Panc1 (cell line): ENCODE results near the gene CCDC15. TPM values are rescaled to one million over a fixed set of nuclear protein-coding genes. Genes with fewer than 3 reads are reported as not detected.

Source experiments
- ATAC-seq: fragments of 200-7000 bp; cut with Tn5 transposase; 2 replicates; pipeline ENCODE4 v1.9.1; 2020; ENCODE audit warnings: mild to moderate bottlenecking, moderate library complexity
- BruUV-seq: library from RNA; stranded (reverse); fragments of 400-500 nt; replicated peaks from 2 replicates; lab custom pipeline; 2021; lab: Mats Ljungman, UMichigan
- CTCF ChIA-PET: fragments of 300-600 bp; sonication (Branson Sonifier 250); formaldehyde crosslinking; loops from one replicate; lab custom pipeline; 2022; ENCODE audit warnings: antibody characterized with exemption; lab: Charles Lee
- POLR2A ChIA-PET: fragments of 300-600 bp; sonication (Branson Sonifier 250); formaldehyde crosslinking; loops from one replicate; lab custom pipeline; 2022; ENCODE audit warnings: antibody characterized with exemption; lab: Charles Lee
- DNase-seq: peaks from one replicate; pipeline ENCODE4 v3.0.0-alpha.2; 2010; ENCODE audit warnings: low read depth, low spot score
- H3K27ac ChIP-seq: 2 replicates; pipeline ENCODE4 v1.5.1; 2011; ENCODE audit warnings: mild to moderate bottlenecking, low read length, inconsistent platforms
- H3K27me3 ChIP-seq: fragments of 200-500 bp; sonication (Bioruptor generic); 2 replicates; pipeline ENCODE4 v1.6.0; 2014; ENCODE audit warnings: low read length, inconsistent platforms; ENCODE audit not compliant: control insufficient read depth, insufficient read depth
- H3K36me3 ChIP-seq: fragments of 200-500 bp; sonication (Bioruptor generic); 2 replicates; pipeline ENCODE4 v1.5.1; 2014; ENCODE audit warnings: inconsistent platforms, mild to moderate bottlenecking, low read length, moderate library complexity; ENCODE audit not compliant: control insufficient read depth, insufficient read depth
- H3K4me1 ChIP-seq: 2 replicates; pipeline ENCODE4 v1.5.1; 2011; ENCODE audit warnings: inconsistent platforms, mild to moderate bottlenecking, low read length, moderate library complexity; ENCODE audit not compliant: control insufficient read depth, insufficient read depth
- H3K4me3 ChIP-seq, 2 experiments: 2 replicates each; pipeline ENCODE4 v1.5.1; 2011 to 2012; ENCODE audit warnings: low read depth in 2 of 2, low read length in 2 of 2, mild to moderate bottlenecking in 2 of 2, inconsistent platforms in 1 of 2, moderate library complexity in 1 of 2
- H3K9me3 ChIP-seq: fragments of 200-500 bp; sonication (Bioruptor generic); 2 replicates; pipeline ENCODE4 v1.5.1; 2014; ENCODE audit warnings: low read depth, mild to moderate bottlenecking, inconsistent platforms, low read length, moderate library complexity; ENCODE audit not compliant: control insufficient read depth, insufficient read depth
- CTCF ChIP-seq: fragments of 450-650 bp; IDR thresholded peaks from 2 replicates; pipeline ENCODE4 v1.5.1; 2017; ENCODE audit warnings: mild to moderate bottlenecking
- POLR2AphosphoS5 ChIP-seq: IDR thresholded peaks from 2 replicates; pipeline ENCODE4 v1.6.1; 2012; ENCODE audit warnings: mild to moderate bottlenecking, low read depth, low read length, moderate library complexity
- REST ChIP-seq, 2 experiments: IDR thresholded peaks; 2 replicates each; pipeline ENCODE4 v1.6.1; 2011 to 2012; ENCODE audit warnings: low read depth in 2 of 2, control low read depth in 1 of 2, low read length in 1 of 2, mild to moderate bottlenecking in 1 of 2, moderate library complexity in 1 of 2; ENCODE audit not compliant: insufficient read depth in 1 of 2
- SIN3A ChIP-seq: IDR thresholded peaks from 2 replicates; pipeline ENCODE4 v1.6.1; 2012; ENCODE audit warnings: low read depth, mild to moderate bottlenecking, low read length, moderate library complexity, borderline replicate concordance; ENCODE audit not compliant: insufficient read depth
- TCF7L2 ChIP-seq: IDR thresholded peaks from 2 replicates; pipeline ENCODE4 v1.6.1; 2011; ENCODE audit warnings: mild to moderate bottlenecking, low read depth, low read length, inconsistent platforms
- in situ Hi-C: cut with HindIII; loops from 2 replicates; pipeline ENCODE4 v1.10.0; 2016; ENCODE audit warnings: low sequenced_read_pairs, low pct_unique_long_range_greater_than_20kb
- intact Hi-C: fragments of 100-400 bp; cut with micrococcal nuclease; formaldehyde crosslinking; loops from one replicate; pipeline ENCODE4 v1.10.0; 2022; ENCODE audit not compliant: unreplicated experiment
- total RNA-seq: library from RNA; stranded (reverse); gene quantifications from one replicate; pipeline ENCODE4 v1.2.1, GENCODE V29; 2021; ENCODE audit not compliant: unreplicated experiment

CCDC15 gene
- total RNA-seq, 1 experiment from 2014 or later = 2.8 TPM

- H3K9me3 ChIP-seq = peaks cover 3% of the 10 kb centered on the region; the same call in 1 of the 2 replicates
- TF ChIP-seq TCF7L2 = no peak
- no peak for TF ChIP-seq POLR2AphosphoS5
- no peak for TF ChIP-seq SIN3A
- no peak for TF ChIP-seq REST (IDR thresholded peaks at IDR 0.05; ENCODE audit: insufficient read depth in 1 of 2, low read depth in 2 of 2, low read length in 1 of 2)
- no peak for TF ChIP-seq CTCF
- DNase-seq = no peak
- POLR2A ChIA-PET = no interaction called here
- intact Hi-C loops (no loop called here), in situ Hi-C loops (no loop called here)
- no peak overlapping the region for H3K27ac ChIP-seq
- no peaks in the 10 kb centered on the region for H3K27me3 ChIP-seq
- no peak overlapping the region for H3K4me3 ChIP-seq
- BruUV-seq = no TSS peak
- CTCF ChIA-PET = no interaction called here
- no peaks in the 10 kb centered on the region for H3K4me1 ChIP-seq
- H3K36me3 ChIP-seq = no peaks in the 10 kb centered on the region; the same call in 1 of the 2 replicates
- no peak for ATAC-seq
Measured at GRCh38 chr11:125001849-125002248, 47.8 kb downstream of the CCDC15 start.

- ChIA-PET POLR2A (no interaction called here), CTCF (no interaction called here)
- H3K4me3 ChIP-seq = no peak overlapping the region
- BruUV-seq = no TSS peak
- peaks cover 3% of the 10 kb centered on the region; the same call in 1 of the 2 replicates for H3K9me3 ChIP-seq
- TF ChIP-seq REST (IDR thresholded peaks at IDR 0.05; ENCODE audit: insufficient read depth in 1 of 2, low read depth in 2 of 2, low read length in 1 of 2) (no peak), TCF7L2 (no peak), POLR2AphosphoS5 (no peak), CTCF (no peak), SIN3A (no peak)
- intact Hi-C loops = no loop called here
- no peaks in the 10 kb centered on the region for H3K27me3 ChIP-seq
- H3K36me3 ChIP-seq = no peaks in the 10 kb centered on the region
- ATAC-seq (no peak), DNase-seq (no peak)
- no peaks in the 10 kb centered on the region for H3K4me1 ChIP-seq
- H3K27ac ChIP-seq = no peak overlapping the region
- in situ Hi-C loops = no loop called here
Measured at GRCh38 chr11:125005491-125005890, 51.5 kb downstream of the CCDC15 start.
